Ovary (tissue), 9 donors: ENCODE measurements around the gene MICAL2. TPM values are rescaled to one million over a fixed set of nuclear protein-coding genes. Genes with fewer than 3 reads are reported as not detected.

Experiments
- DNase-seq, 5 donors: peaks; one replicate each; pipeline ENCODE4 v3.0.0-alpha.2; 2019 to 2020
- H3K27ac ChIP-seq, 2 donors: fragments of 200-600 bp; one replicate each; pipeline versions ENCODE4 v1.5.1 to v1.8.0; 2019 to 2022
- H3K27me3 ChIP-seq: fragments of 200-600 bp; one replicate; pipeline ENCODE4 v1.8.0; 2022
- H3K36me3 ChIP-seq: fragments of 200-600 bp; sonication (generic); one replicate; pipeline ENCODE4 v1.5.1; 2019
- H3K4me1 ChIP-seq: one replicate; pipeline ENCODE4 v1.8.1; 2013; ENCODE audit warnings: mild to moderate bottlenecking, moderate library complexity; ENCODE audit not compliant: insufficient read depth
- H3K4me3 ChIP-seq: fragments of 200-600 bp; sonication (generic); one replicate; pipeline ENCODE4 v1.5.1; 2017
- H3K9me3 ChIP-seq, 2 donors: fragments of 200-600 bp in 1 of 2; sonication (generic) in 1 of 2; one replicate each; pipeline versions ENCODE4 v1.5.1 to v1.8.1; 2013 to 2019; ENCODE audit warnings: mild to moderate bottlenecking in 1 of 2, moderate library complexity in 1 of 2
- CTCF ChIP-seq, 3 donors: fragments of 450-650 bp in 2 of 3; fragments of 200-600 bp in 1 of 3; IDR thresholded peaks; one replicate each; pipeline versions ENCODE4 v1.5.1 to v1.8.0; 2016 to 2022; ENCODE audit warnings: antibody characterized with exemption in 3 of 3, mild to moderate bottlenecking in 1 of 3
- EP300 ChIP-seq: sonication (generic); formaldehyde crosslinking; IDR thresholded peaks from one replicate; pipeline ENCODE4 v1.6.1; 2017; ENCODE audit warnings: antibody characterized with exemption
- POLR2A ChIP-seq: fragments of 450-650 bp; IDR thresholded peaks from one replicate; pipeline ENCODE4 v1.6.1; 2017; ENCODE audit warnings: antibody characterized with exemption, mild to moderate bottlenecking, moderate library complexity
- WGBS, 3 donors: extraction: QIAGEN DNeasy Blood & Tissue Kit in 1 of 3; methylation state at CpG; one replicate each; pipeline versions ENCODE4 v1.1.5 to v1.1.7; 2013 to 2017; 5-methylcytosine and 5-hydroxymethylcytosine counted together
- intact Hi-C, 4 donors: fragments of 100-400 bp; cut with DNase I; formaldehyde crosslinking; loops; one replicate each; pipeline versions ENCODE4 v1.11.0 to v1.15.1; 2022 to 2023
- polyA plus RNA-seq, 2 donors: library from polyadenylated mRNA; stranded (reverse); fragments of 200-250 nt in 1 of 2; fragments of 350-450 nt in 1 of 2; fragmentation: Illumina TruSeq in 1 of 2; extraction: RNeasy Lipid Tissue Mini Kit (QIAGEN cat#74804) in 1 of 2; gene quantifications; one replicate each; pipeline ENCODE4 v1.2.3, GENCODE V29; 2013 to 2014
- total RNA-seq, 7 donors: library from RNA; depleted of rRNA in 2 of 7; stranded (reverse); fragments of >200 nt in 2 of 7; fragmentation: NEBNext Ultra II Directional in 3 of 7; extraction: Animal tissue kit (Norgen Biotek cat#: 25700) in 3 of 7; gene quantifications; one replicate each; pipeline versions ENCODE4 v1.1.0 to v1.2.4, GENCODE V29; 2016 to 2023
- donor health status: DM: no; HTN: no; CAD: no; lungs with moderate emphysema.
- donor health status: DM: no; HTN: no; CAD: no.
- donor health status: Bipolar disorder and iron deficiency.
- donor health status: DM: yes; HTN: yes; CAD: no.
- donor health status: DM: no; HTN: no; CAD: no.
- donor health status: DM: yes; HTN: yes; CAD: no.

Gene MICAL2
- total and polyA plus RNA-seq, 9 donors, result 10.7 to 73.6 (median 32.5) TPM

- no peaks in the 10 kb centered on the region for H3K4me1 ChIP-seq
- no peaks in the 10 kb centered on the region for H3K9me3 ChIP-seq
- TF ChIP-seq CTCF (IDR thresholded peaks at IDR 0.05) (no peak), EP300 (no peak), POLR2A (no peak)
- intact Hi-C loops, result no loop called here
- no peak overlapping the region for H3K4me3 ChIP-seq
- no peak for DNase-seq
- WGBS, 3 donors, result 58 to 72% (median 70%) methylated on average over 4 of the region's 4 CpGs
- H3K36me3 ChIP-seq, result no peaks in the 10 kb centered on the region
- no peaks in the 10 kb centered on the region for H3K27me3 ChIP-seq
- H3K27ac ChIP-seq, result no peak overlapping the region
These were observed 15.3 kb downstream of the MICAL2 start for GRCh38 chr11:12125609-12126149.

- Histone ChIP-seq H3K27ac (no peak overlapping the region), H3K4me3 (no peak overlapping the region), H3K4me1 (no peaks in the 10 kb centered on the region), H3K9me3 (no peaks in the 10 kb centered on the region), H3K36me3 (no peaks in the 10 kb centered on the region), H3K27me3 (no peaks in the 10 kb centered on the region)
- TF ChIP-seq EP300 (no peak), CTCF (IDR thresholded peaks at IDR 0.05) (no peak), POLR2A (no peak)
- intact Hi-C loops, result no loop called here
- WGBS, 3 donors, result 68 to 71% (median 70%) methylated on average over 4 of the region's 4 CpGs
- no peak for DNase-seq
These were observed 16.1 kb downstream of the MICAL2 start for GRCh38 chr11:12126344-12127019.

GRCh38 chr11:12127206-12127898 is 17.0 kb downstream of the MICAL2 start:
- WGBS, 3 donors, result 78 to 83% (median 81%) methylated on average over 4 of the region's 4 CpGs
- no peaks in the 10 kb centered on the region for H3K36me3 ChIP-seq
- H3K27me3 ChIP-seq, result no peaks in the 10 kb centered on the region
- DNase-seq, result no peak
- H3K4me3 ChIP-seq, result no peak overlapping the region
- TF ChIP-seq POLR2A, result no peak
- TF ChIP-seq EP300, result no peak
- no peak for TF ChIP-seq CTCF (IDR thresholded peaks at IDR 0.05)
- H3K4me1 ChIP-seq, result no peaks in the 10 kb centered on the region
- no peaks in the 10 kb centered on the region for H3K9me3 ChIP-seq
- intact Hi-C loops, result no loop called here
- no peak overlapping the region for H3K27ac ChIP-seq

- Histone ChIP-seq H3K27me3 (no peaks in the 10 kb centered on the region), H3K27ac (no peak overlapping the region), H3K4me1 (no peaks in the 10 kb centered on the region), H3K36me3 (no peaks in the 10 kb centered on the region), H3K4me3 (no peak overlapping the region), H3K9me3 (no peaks in the 10 kb centered on the region)
- no peak for DNase-seq
- intact Hi-C loops, result no loop called here
- TF ChIP-seq POLR2A, result no peak
- no peak for TF ChIP-seq CTCF (IDR thresholded peaks at IDR 0.05)
- TF ChIP-seq EP300, result no peak
- 87 to 100% (median 87%) methylated on average over 1 of the region's 1 CpG for WGBS, 3 donors
These were observed 17.9 kb downstream of the MICAL2 start for GRCh38 chr11:12128301-12128751.
